H1 (cell line): ENCODE measurements around the gene PLXNA4. TPM values are rescaled to one million over a fixed set of nuclear protein-coding genes. Genes with fewer than 3 reads are reported as not detected.

Source experiments
- CTCF ChIA-PET: fragments of 300-600 bp; sonication (Branson Sonifier 250); formaldehyde crosslinking; loops from one replicate; lab custom pipeline; 2021; ENCODE audit not compliant: partially characterized antibody; lab: Charles Lee
- POLR2A ChIA-PET: fragments of 300-600 bp; sonication (Branson Sonifier 250); formaldehyde crosslinking; loops from one replicate; lab custom pipeline; 2021; ENCODE audit warnings: inconsistent platforms; ENCODE audit not compliant: partially characterized antibody; lab: Charles Lee
- DNase-seq, 2 experiments: peaks; one replicate each; pipeline versions ENCODE4 v3.0.0 to v3.0.0-alpha.2; 2010 to 2022; ENCODE audit warnings: low spot score in 2 of 2, low read depth in 1 of 2, mixed read lengths in 1 of 2
- FAIRE-seq: peaks from 2 replicates; lab custom pipeline; 2011; peaks lifted over from hg19 to GRCh38; lab: Jason Lieb, UNC
- H2AFZ ChIP-seq: 2 replicates; pipeline ENCODE4 v1.8.1; 2012; ENCODE audit warnings: low read length, inconsistent platforms
- H2AK5ac ChIP-seq: 2 replicates; pipeline ENCODE4 v1.6.1; 2013; ENCODE audit warnings: low read depth, low read length
- H2BK120ac ChIP-seq: replicated peaks from 2 replicates; pipeline ENCODE3; 2013; ENCODE audit warnings: low read depth, low read length, inconsistent platforms
- H2BK12ac ChIP-seq: 2 replicates; pipeline ENCODE4 v1.6.1; 2013; ENCODE audit warnings: low read depth, low read length
- H2BK15ac ChIP-seq: 2 replicates; pipeline ENCODE4 v1.6.1; 2013; ENCODE audit warnings: low read length
- H2BK20ac ChIP-seq: 2 replicates; pipeline ENCODE4 v1.6.1; 2013; ENCODE audit warnings: low read length
- H2BK5ac ChIP-seq: 2 replicates; pipeline ENCODE4 v1.6.1; 2013; ENCODE audit warnings: low read depth, low read length
- H3K14ac ChIP-seq: 2 replicates; pipeline ENCODE4 v1.6.1; 2013; ENCODE audit warnings: inconsistent platforms; ENCODE audit not compliant: insufficient read length
- H3K18ac ChIP-seq: 2 replicates; pipeline ENCODE4 v1.6.1; 2013; ENCODE audit warnings: low read length; ENCODE audit errors: extremely low read depth
- H3K23ac ChIP-seq: 2 replicates; pipeline ENCODE4 v1.6.1; 2013; ENCODE audit warnings: inconsistent platforms; ENCODE audit not compliant: insufficient read length
- H3K23me2 ChIP-seq: 2 replicates; pipeline ENCODE4 v1.6.1; 2013; ENCODE audit warnings: low read depth, low read length
- H3K27ac ChIP-seq: 2 replicates; pipeline ENCODE4 v1.6.1; 2011; ENCODE audit warnings: low read depth, low read length, inconsistent platforms
- H3K27me3 ChIP-seq, 4 experiments: replicated peaks in 1 of 4; 1 replicate in 1 of 4; 2 replicates in 3 of 4; pipeline versions ENCODE4 v1.6.1 to v1.8.1; 2011 to 2013; ENCODE audit warnings: low read length in 3 of 4, mild to moderate bottlenecking in 3 of 4, inconsistent platforms in 2 of 4, mixed read lengths in 2 of 4, moderate library complexity in 1 of 4; ENCODE audit not compliant: control insufficient read depth in 3 of 4, insufficient read depth in 3 of 4; ENCODE audit errors: extremely low read depth in 1 of 4
- H3K36me3 ChIP-seq, 4 experiments: 2 replicates each; pipeline versions ENCODE4 v1.6.1 to v1.8.1; 2011 to 2013; ENCODE audit warnings: mild to moderate bottlenecking in 4 of 4, low read length in 3 of 4, moderate library complexity in 2 of 4, control low read depth in 1 of 4, inconsistent platforms in 1 of 4; ENCODE audit not compliant: insufficient read depth in 4 of 4, control insufficient read depth in 2 of 4
- H3K4ac ChIP-seq: replicated peaks from 2 replicates; pipeline ENCODE3; 2013; ENCODE audit warnings: low read length, low read depth, mixed read lengths, inconsistent platforms; ENCODE audit not compliant: insufficient read length
- H3K4me1 ChIP-seq, 4 experiments: replicated peaks in 1 of 4; 1 replicate in 1 of 4; 2 replicates in 3 of 4; pipeline versions ENCODE4 v1.6.1 to v1.8.1; 2011 to 2013; ENCODE audit warnings: low read length in 3 of 4, inconsistent platforms in 2 of 4, mixed read lengths in 1 of 4; ENCODE audit not compliant: insufficient read depth in 4 of 4, control insufficient read depth in 3 of 4
- H3K4me2 ChIP-seq, 2 experiments: 2 replicates each; pipeline versions ENCODE4 v1.6.1 to v1.8.1; 2011 to 2013; ENCODE audit warnings: low read depth in 2 of 2, low read length in 2 of 2, control low read depth in 1 of 2, inconsistent platforms in 1 of 2, mild to moderate bottlenecking in 1 of 2; ENCODE audit not compliant: insufficient read depth in 1 of 2
- H3K4me3 ChIP-seq, 4 experiments: fragments of 200-600, 300-600 bp in 1 of 4; sonication (generic), shearing (Covaris generic), sonication (Bioruptor Twin) in 1 of 4; 2 replicates each; pipeline versions ENCODE4 v1.5.1 to v1.8.1; 2011 to 2016; ENCODE audit warnings: low read length in 4 of 4, low read depth in 3 of 4, control low read depth in 2 of 4, inconsistent platforms in 2 of 4, mild to moderate bottlenecking in 2 of 4, mixed read lengths in 1 of 4, moderate library complexity in 1 of 4; ENCODE audit not compliant: insufficient read depth in 2 of 4; ENCODE audit errors: extremely low read depth in 1 of 4
- H3K56ac ChIP-seq: replicated peaks from 2 replicates; pipeline ENCODE3; 2013; ENCODE audit warnings: low read depth, mild to moderate bottlenecking, mixed read lengths, low read length, inconsistent platforms; ENCODE audit not compliant: insufficient read length
- H3K79me1 ChIP-seq: 2 replicates; pipeline ENCODE4 v1.6.1; 2013; ENCODE audit warnings: low read depth, low read length, control low read depth
- H3K79me2 ChIP-seq, 2 experiments: 2 replicates each; pipeline versions ENCODE4 v1.6.1 to v1.8.1; 2012 to 2013; ENCODE audit warnings: low read length in 2 of 2, mild to moderate bottlenecking in 2 of 2, inconsistent platforms in 1 of 2; ENCODE audit not compliant: insufficient read depth in 2 of 2, control insufficient read depth in 1 of 2
- H3K9ac ChIP-seq, 4 experiments: replicated peaks in 1 of 4; 1 replicate in 1 of 4; 2 replicates in 3 of 4; pipeline versions ENCODE4 v1.6.1 to v1.8.1; 2011 to 2013; ENCODE audit warnings: low read depth in 3 of 4, low read length in 3 of 4, control low read depth in 2 of 4, mild to moderate bottlenecking in 2 of 4, moderate library complexity in 2 of 4, inconsistent platforms in 1 of 4; ENCODE audit errors: extremely low read depth in 1 of 4
- H3K9me3 ChIP-seq, 2 experiments: 2 replicates each; pipeline versions ENCODE4 v1.6.1 to v1.8.1; 2012 to 2013; ENCODE audit warnings: mild to moderate bottlenecking in 2 of 2, moderate library complexity in 2 of 2, control low read depth in 1 of 2, inconsistent platforms in 1 of 2, low read depth in 1 of 2, low read length in 1 of 2, mixed read lengths in 1 of 2; ENCODE audit not compliant: insufficient read depth in 2 of 2
- H4K20me1 ChIP-seq, 2 experiments: replicated peaks in 1 of 2; 2 replicates each; pipeline versions ENCODE3 to v1.8.1; 2011 to 2013; ENCODE audit warnings: inconsistent platforms in 2 of 2, low read length in 2 of 2, mild to moderate bottlenecking in 1 of 2; ENCODE audit not compliant: insufficient read depth in 2 of 2, control insufficient read depth in 1 of 2
- H4K5ac ChIP-seq: 2 replicates; pipeline ENCODE4 v1.6.1; 2013; ENCODE audit warnings: low read length, low read depth, mixed read lengths, inconsistent platforms; ENCODE audit not compliant: insufficient read length
- H4K8ac ChIP-seq: 2 replicates; pipeline ENCODE4 v1.8.0; 2013; ENCODE audit warnings: mild to moderate bottlenecking, moderate library complexity, low read length, inconsistent platforms; ENCODE audit not compliant: insufficient read depth; ENCODE audit errors: extremely low read depth
- H4K91ac ChIP-seq: replicated peaks from 2 replicates; pipeline ENCODE3; 2013; ENCODE audit warnings: low read length, mixed read lengths, inconsistent platforms; ENCODE audit not compliant: insufficient read length
- EP300 ChIP-seq, 2 experiments: IDR thresholded peaks; 1 replicate in 1 of 2; 2 replicates in 1 of 2; pipeline ENCODE4 v1.6.1; 2011 to 2012; ENCODE audit warnings: low read depth in 2 of 2, low read length in 2 of 2, mild to moderate bottlenecking in 2 of 2, borderline replicate concordance in 1 of 2, inconsistent platforms in 1 of 2, moderate library complexity in 1 of 2
- KDM1A ChIP-seq: fragments of 200-600, 300-600 bp; sonication (generic); IDR thresholded peaks from 2 replicates; pipeline ENCODE4 v1.7.1; 2016; ENCODE audit warnings: mild to moderate bottlenecking, low read length, borderline replicate concordance
- PHF8 ChIP-seq: fragments of 200-600 bp; sonication (generic); conservative IDR thresholded peaks from 2 replicates; pipeline ENCODE4 v1.7.1; 2012; ENCODE audit warnings: low read depth, mild to moderate bottlenecking, inconsistent platforms, low read length, moderate library complexity
- RFX5 ChIP-seq: IDR thresholded peaks from 2 replicates; pipeline ENCODE4 v1.6.1; 2011; ENCODE audit warnings: low read depth, low read length, improper control_type of control experiment, borderline replicate concordance
- SIRT6 ChIP-seq: IDR thresholded peaks from one replicate; pipeline ENCODE4 v1.7.1; 2012; ENCODE audit warnings: low read length, inconsistent platforms
- WGBS, 2 experiments: shearing (Covaris generic) in 1 of 2; methylation state at CpG; one replicate each; pipeline versions ENCODE4 v1.1.6 to v1.1.7; 2013 to 2015; ENCODE audit warnings: low lambda C conversion rate in 2 of 2, mixed read lengths in 2 of 2, inconsistent platforms in 1 of 2, low coverage in 1 of 2, missing lambda C conversion rate in 1 of 2; ENCODE audit not compliant: insufficient replicate concordance in 2 of 2, insufficient coverage in 1 of 2, insufficient read length in 1 of 2; ENCODE audit errors: extremely low coverage in 1 of 2, missing lambda C conversion rate in 1 of 2; 5-methylcytosine and 5-hydroxymethylcytosine counted together
- polyA plus RNA-seq, 7 experiments: library from polyadenylated mRNA; depleted of rRNA in 3 of 7; stranded (reverse) in 5 of 7; unstranded in 2 of 7; fragments of >200 nt in 5 of 7; fragments of 200-250 nt in 2 of 7; gene quantifications; 1 replicate in 5 of 7; 2 replicates in 1 of 7; 4 replicates in 1 of 7; pipeline versions ENCODE4 v1.2.1 to v1.2.3, GENCODE V29; 2011 to 2013; ENCODE audit warnings: missing spikeins in 2 of 7, mixed read lengths in 2 of 7
- total RNA-seq: library from RNA; stranded (reverse); fragmentation: NEBNext Ultra II Directional; extraction: Animal tissue kit (Norgen Biotek cat#: 25700); gene quantifications from 2 replicates; pipeline ENCODE4 v1.2.1, GENCODE V29; 2021

Gene PLXNA4
- total and polyA plus RNA-seq, 2 of the 8 experiments (the other 6 are each of a cell fraction or from before 2014, with no cell fraction given): 0.76 to 0.79 TPM

DNA sequence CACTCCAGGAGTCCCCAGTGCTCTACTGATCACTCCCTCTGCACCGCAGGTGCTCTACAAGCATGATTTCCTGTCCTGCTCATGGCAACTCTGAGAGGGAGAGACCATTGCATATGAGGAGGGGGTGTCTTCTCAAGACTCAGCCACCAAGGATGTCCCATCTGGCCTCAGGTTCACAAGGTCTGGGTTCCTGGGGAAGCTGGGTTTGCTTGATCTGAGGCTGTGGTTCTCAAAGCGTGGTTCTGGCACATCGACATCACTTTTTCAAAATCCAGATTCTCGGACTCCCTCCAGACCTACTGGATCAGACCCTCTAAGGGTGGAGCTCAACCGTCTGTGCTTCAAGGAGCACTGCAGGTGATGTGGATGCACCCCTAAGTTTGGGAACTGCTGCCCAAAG, 247.5 kb downstream of the PLXNA4 start:
- Histone ChIP-seq H3K79me1 (no peaks in the 10 kb centered on the region), H2BK12ac (no peak overlapping the region), H3K4ac (no peak overlapping the region), H3K79me2 (no peaks in the 10 kb centered on the region), H4K91ac (no peak overlapping the region), H3K23ac (no peak overlapping the region), H2AK5ac (no peak overlapping the region), H3K9me3 (no peaks in the 10 kb centered on the region), H2BK20ac (no peak overlapping the region), H3K14ac (no peak overlapping the region), H2BK15ac (no peak overlapping the region), H3K23me2 (no peaks in the 10 kb centered on the region), H3K27me3 (no peaks in the 10 kb centered on the region), H3K4me1 (no peaks in the 10 kb centered on the region), H4K20me1 (no peaks in the 10 kb centered on the region), H3K18ac (no peak overlapping the region), H2BK5ac (no peak overlapping the region), H3K27ac (no peak overlapping the region), H3K9ac (no peak overlapping the region), H2AFZ (no peak overlapping the region), H2BK120ac (no peak overlapping the region), H3K4me2 (no peak overlapping the region), H4K8ac (no peak overlapping the region), H4K5ac (no peak overlapping the region), H3K56ac (no peak overlapping the region), H3K4me3 (no peak overlapping the region), H3K36me3 (no peaks in the 10 kb centered on the region)
- POLR2A ChIA-PET: no interaction called here
- no peak for FAIRE-seq
- WGBS, 2 experiments: 85% methylated on average over 5 of the region's 5 CpGs; no CpG with 5 or more reads in 1 of the 2 experiments
- TF ChIP-seq RFX5 (no peak), SIRT6 (no peak), KDM1A (no peak), PHF8 (no peak), EP300 (IDR thresholded peaks at IDR 0.05; ENCODE audit: borderline replicate concordance in 1 of 2, low read depth in 2 of 2, low read length in 2 of 2) (0 out of 3 replicates have a peak, but pooled peaks of 1 of the 2 experiments have one; percentile 29)
- CTCF ChIA-PET: interaction anchor here (0.6 to 2.8 kb wide), 4 partner anchors 9 to 74 kb away, joined by 3 to 14 read pairs (median 4); no protein-coding TSS in a partner anchor
- no peak for DNase-seq
